Measurements from ENCODE around the gene ARMH3. TPM values are rescaled to one million over a fixed set of nuclear protein-coding genes. Genes with fewer than 3 reads are reported as not detected.
"Not testable (repeated sequence)": the region's sequence is repeated elsewhere in the genome, so short reads cannot be mapped to it uniquely, and the experiment has no call there.

ARMH3 gene
- total RNA-seq, 1 experiment from 2014 or later = 12.6 TPM

GRCh38 chr10:102064868-102065560 is 9.0 kb upstream of the ARMH3 start, which contains the start of gene HPS6:
HPS6 (plus strand) TSS chr10:102065349; CDS start chr10:102065475, 126 bp downstream.
- peaks cover 12% of the 10 kb centered on the region for H3K36me3 ChIP-seq
- peak within 1 kb of the TSS; percentile 71 for H3K4me3 ChIP-seq
- peak; percentile 94 for DNase-seq
- no peaks in the 10 kb centered on the region for H3K9me3 ChIP-seq
- no peaks in the 10 kb centered on the region for H3K27me3 ChIP-seq

GRCh38 chr10:102064503-102064867 is 8.5 kb upstream of the ARMH3 start:
- Histone ChIP-seq H3K4me3 (peak overlapping the region; percentile 71), H3K27me3 (no peaks in the 10 kb centered on the region), H3K36me3 (peaks cover 12% of the 10 kb centered on the region), H3K9me3 (no peaks in the 10 kb centered on the region)
- no peak for DNase-seq

GRCh38 chr10:102059987-102060386 is 4.0 kb upstream of the ARMH3 start:
- Histone ChIP-seq H3K27me3 (no peaks in the 10 kb centered on the region), H3K4me3 (no peak overlapping the region)
- DNase-seq = no peak

DNA sequence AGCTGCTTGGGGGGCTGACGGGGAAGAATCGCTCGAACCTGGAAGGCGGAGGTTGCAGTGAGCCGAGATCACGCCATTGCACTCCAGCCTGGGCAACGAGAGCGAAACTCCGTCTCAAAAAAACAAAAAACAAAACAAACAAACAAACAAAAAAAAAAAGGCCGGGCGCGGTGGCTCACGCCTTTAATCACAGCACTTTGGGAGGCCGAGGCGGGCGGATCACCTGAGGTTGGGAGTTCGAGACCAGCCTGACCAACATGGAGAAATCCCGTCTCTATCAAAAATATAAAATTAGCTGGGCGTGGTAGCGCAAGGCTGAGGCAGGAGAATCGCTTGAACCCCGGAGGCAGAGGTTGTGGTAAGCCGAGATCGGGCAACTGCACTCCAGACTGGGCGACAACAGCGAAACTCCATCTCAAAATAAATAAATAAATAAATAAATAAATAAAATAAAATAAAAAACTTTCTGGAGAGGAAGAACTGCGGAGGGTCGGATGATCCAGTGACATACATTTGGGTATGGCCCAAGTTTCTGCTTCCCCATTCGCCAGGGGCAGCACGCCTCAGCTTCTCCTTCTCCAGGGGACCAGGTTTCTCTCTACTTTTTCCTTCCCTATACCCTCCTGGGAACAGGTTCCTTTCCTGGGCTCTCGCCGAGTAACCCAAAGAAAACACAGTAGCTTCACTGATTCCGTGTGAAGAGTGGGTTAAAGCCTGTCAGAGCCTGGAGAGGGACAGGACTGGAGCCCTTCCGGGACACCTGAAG is 909 bp downstream of the ARMH3 start:
- H3K9me3 ChIP-seq, H3K36me3 ChIP-seq, H3K27me3 ChIP-seq, DNase-seq: not testable (repeated sequence)
- H3K4me3 ChIP-seq = peak overlapping the region; percentile 94

More at GRCh38 chr10:102059987-102060386, 4.0 kb upstream of the ARMH3 start:
- H3K36me3 ChIP-seq = 0 out of 2 replicates have a peak, but pooled peaks cover 3% of the 10 kb centered on the region
- H3K9me3 ChIP-seq = no peaks in the 10 kb centered on the region

DNA sequence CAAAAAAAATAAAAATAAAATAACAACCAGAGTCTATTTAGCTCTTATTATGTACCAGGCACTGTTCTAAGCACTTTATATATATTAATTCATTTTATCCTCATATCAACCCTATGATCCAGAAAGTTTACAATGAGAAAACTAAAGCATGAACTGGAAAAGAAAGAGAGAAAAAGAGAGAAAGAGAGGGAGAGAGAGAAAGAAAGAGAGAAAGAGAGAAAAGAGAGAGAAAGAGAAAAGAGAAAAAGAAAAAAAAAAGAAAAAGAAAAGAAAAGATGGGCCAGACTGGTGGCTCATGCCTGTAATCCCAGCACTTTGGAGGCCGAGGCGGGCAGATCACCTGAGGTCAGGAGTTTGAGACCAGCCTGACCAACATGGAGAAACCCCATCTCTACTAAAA is 9.9 kb downstream of the ARMH3 start:
- no peak for DNase-seq
- no peaks in the 10 kb centered on the region for H3K27me3 ChIP-seq
- no peaks in the 10 kb centered on the region for H3K36me3 ChIP-seq
- no peaks in the 10 kb centered on the region for H3K9me3 ChIP-seq
- H3K4me3 ChIP-seq = no peak overlapping the region

DNA sequence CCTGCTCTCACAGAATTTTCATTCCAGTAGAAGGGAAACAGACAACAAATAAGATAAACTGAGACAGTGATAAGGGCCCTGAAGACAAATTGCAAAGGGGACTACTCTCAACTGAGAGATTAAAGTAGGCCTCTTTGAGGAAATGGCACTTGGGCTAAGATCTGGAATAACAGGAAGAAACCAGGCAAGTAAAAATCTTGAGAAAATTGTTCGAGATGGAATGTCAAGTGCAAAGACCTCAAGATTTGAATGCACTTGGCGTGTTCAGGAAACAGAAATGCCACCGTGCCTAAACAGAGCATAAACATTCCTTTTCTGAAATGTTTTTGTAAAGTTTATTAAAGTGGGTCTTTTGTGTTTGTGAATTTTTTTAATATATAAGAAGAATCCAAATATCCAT is 10.7 kb downstream of the ARMH3 start:
- DNase-seq = no peak
- H3K9me3 ChIP-seq = no peaks in the 10 kb centered on the region

DNA sequence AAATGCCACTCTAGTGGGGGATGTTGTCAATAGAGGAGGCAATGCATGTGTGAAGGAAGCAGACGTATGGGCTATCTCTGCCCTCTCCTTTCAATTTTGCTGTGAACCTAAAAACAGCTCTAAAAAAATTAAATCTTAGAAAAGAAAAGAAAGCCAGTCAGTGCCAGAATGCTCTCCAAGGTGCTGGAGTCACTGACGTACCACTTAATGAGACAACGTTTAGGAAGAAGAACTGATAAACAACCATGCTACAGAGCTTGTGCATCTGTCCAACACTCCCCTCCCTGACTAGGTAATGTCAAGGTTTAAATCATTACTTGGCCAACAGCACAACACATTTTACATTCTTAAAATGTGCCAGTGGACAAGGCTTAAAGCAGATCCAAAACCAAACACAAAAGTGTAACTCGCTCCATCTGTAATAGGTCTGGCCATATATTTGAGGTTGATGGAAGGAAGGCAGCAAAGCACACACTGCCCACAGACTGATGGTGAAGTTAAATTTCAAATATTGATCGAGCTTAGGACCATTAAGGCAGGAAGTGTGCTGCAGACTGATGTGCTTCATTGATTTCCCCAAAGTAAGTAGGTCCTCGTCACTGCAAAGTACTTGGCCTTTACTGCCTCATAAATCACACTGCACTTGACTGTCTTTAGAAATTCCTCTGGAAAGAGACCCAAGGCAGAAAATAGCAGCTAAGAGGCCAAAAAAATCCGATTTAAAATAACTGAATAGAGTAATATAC is 15.5 kb downstream of the ARMH3 start:
- no peak overlapping the region for H3K4me3 ChIP-seq
- H3K27me3 ChIP-seq = no peaks in the 10 kb centered on the region
- peaks cover 8% of the 10 kb centered on the region for H3K36me3 ChIP-seq
- DNase-seq = no peak
- H3K9me3 ChIP-seq = no peaks in the 10 kb centered on the region

More for the DNA sequence above, 10.7 kb downstream of the ARMH3 start:
- Histone ChIP-seq H3K36me3 (no peaks in the 10 kb centered on the region), H3K27me3 (no peaks in the 10 kb centered on the region), H3K4me3 (no peak overlapping the region)

DNA sequence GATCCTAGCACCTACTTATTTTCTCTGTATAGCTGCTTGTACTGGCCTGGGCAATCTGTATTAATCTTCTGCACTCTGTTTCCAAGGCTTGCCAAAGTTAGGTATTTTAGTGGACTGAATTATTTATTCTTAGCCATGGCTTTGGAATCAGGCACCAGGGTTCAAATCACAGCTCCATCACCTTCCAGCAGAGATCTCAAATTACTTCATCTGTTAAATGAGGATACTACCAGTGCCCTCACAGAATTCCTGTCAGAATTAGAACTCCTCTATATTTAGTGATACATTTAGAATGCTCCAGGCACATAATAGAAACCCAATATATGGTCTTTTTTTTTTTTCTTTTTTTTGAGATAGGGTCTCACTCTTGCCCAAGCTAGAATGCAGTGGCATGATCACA is 17.6 kb downstream of the ARMH3 start:
- DNase-seq = no peak
- Histone ChIP-seq H3K27me3 (no peaks in the 10 kb centered on the region), H3K9me3 (no peaks in the 10 kb centered on the region), H3K4me3 (no peak overlapping the region), H3K36me3 (peaks cover 8% of the 10 kb centered on the region)

GRCh38 chr10:102035807-102036206 is 20.2 kb downstream of the ARMH3 start:
- not testable (repeated sequence) for DNase-seq, H3K9me3 ChIP-seq, H3K27me3 ChIP-seq, H3K4me3 ChIP-seq
- peaks cover 16% of the 10 kb centered on the region for H3K36me3 ChIP-seq

DNA sequence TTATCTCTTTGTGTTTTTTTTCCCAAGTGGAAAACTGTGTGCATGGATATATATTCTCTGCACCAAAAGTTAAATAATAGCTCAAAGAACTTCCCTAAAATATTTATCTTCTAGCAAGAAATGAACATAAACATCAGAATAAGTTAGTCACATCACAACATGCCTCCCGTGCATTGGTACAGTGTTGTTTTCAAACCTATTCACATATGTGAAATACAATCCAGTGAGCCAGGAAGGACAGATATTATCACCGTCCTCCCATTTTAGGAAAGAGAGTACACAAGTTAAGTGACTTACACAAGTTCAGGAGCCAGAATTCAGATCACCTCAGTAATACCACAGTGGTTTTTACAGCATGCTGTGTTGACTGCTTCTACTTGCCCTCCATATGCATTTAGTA is 22.2 kb downstream of the ARMH3 start:
- no peak for DNase-seq
- H3K9me3 ChIP-seq = no peaks in the 10 kb centered on the region

GRCh38 chr10:102027261-102027660 is 28.7 kb downstream of the ARMH3 start:
- no peaks in the 10 kb centered on the region for H3K27me3 ChIP-seq
- no peak overlapping the region for H3K4me3 ChIP-seq
- H3K9me3 ChIP-seq = no peaks in the 10 kb centered on the region
- no peak for DNase-seq
- H3K36me3 ChIP-seq = peaks cover 34% of the 10 kb centered on the region

More for the DNA sequence above, 22.2 kb downstream of the ARMH3 start:
- Histone ChIP-seq H3K27me3 (no peaks in the 10 kb centered on the region), H3K4me3 (no peak overlapping the region), H3K36me3 (peaks cover 19% of the 10 kb centered on the region)

- no peak overlapping the region for H3K4me3 ChIP-seq
- H3K36me3 ChIP-seq = peaks cover 32% of the 10 kb centered on the region
- H3K9me3 ChIP-seq = no peaks in the 10 kb centered on the region
- H3K27me3 ChIP-seq = no peaks in the 10 kb centered on the region
- no peak for DNase-seq
These were observed 31.2 kb downstream of the ARMH3 start for GRCh38 chr10:102024799-102025198.

DNA sequence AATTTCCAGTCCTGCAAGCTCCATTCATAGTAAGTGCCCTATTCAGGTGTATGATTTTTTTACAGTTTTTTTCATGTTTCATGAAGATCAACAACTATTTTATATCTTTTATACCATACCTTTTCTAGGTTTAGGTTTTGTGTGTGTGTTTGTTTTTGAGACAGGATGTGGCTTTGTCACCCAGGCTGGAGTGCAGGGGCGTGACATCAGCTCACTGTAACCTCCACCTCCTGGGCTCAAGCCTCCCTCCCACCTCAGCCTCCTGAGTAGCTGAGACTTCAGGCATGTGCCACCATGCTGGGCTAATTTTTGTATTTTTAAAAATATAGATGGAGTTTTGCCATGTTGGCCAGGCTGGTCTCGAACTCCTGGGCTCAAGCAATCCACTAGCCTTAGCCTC is 35.0 kb downstream of the ARMH3 start:
- no peaks in the 10 kb centered on the region for H3K27me3 ChIP-seq
- no peak overlapping the region for H3K4me3 ChIP-seq
- DNase-seq = no peak
- H3K9me3 ChIP-seq = no peaks in the 10 kb centered on the region
- H3K36me3 ChIP-seq = peaks cover 29% of the 10 kb centered on the region

- DNase-seq = no peak
These were observed 38.7 kb downstream of the ARMH3 start for GRCh38 chr10:102017295-102017694.

GRCh38 chr10:102016416-102016815 is 39.6 kb downstream of the ARMH3 start:
- Histone ChIP-seq H3K4me3 (no peak overlapping the region), H3K27me3 (no peaks in the 10 kb centered on the region), H3K9me3 (no peaks in the 10 kb centered on the region), H3K36me3 (peaks cover 23% of the 10 kb centered on the region)
- DNase-seq = no peak

More at GRCh38 chr10:102017295-102017694, 38.7 kb downstream of the ARMH3 start:
- H3K27me3 ChIP-seq = no peaks in the 10 kb centered on the region
- no peak overlapping the region for H3K4me3 ChIP-seq
- no peaks in the 10 kb centered on the region for H3K9me3 ChIP-seq
- H3K36me3 ChIP-seq = peaks cover 27% of the 10 kb centered on the region

- H3K9me3 ChIP-seq = no peaks in the 10 kb centered on the region
- no peaks in the 10 kb centered on the region for H3K27me3 ChIP-seq
- H3K4me3 ChIP-seq = no peak overlapping the region
- no peak for DNase-seq
- peaks cover 35% of the 10 kb centered on the region for H3K36me3 ChIP-seq
These were observed 45.0 kb downstream of the ARMH3 start for GRCh38 chr10:102010961-102011360.

GRCh38 chr10:102009801-102010425 is 46.1 kb downstream of the ARMH3 start:
- peaks cover 36% of the 10 kb centered on the region for H3K36me3 ChIP-seq
- peak; percentile 57 for DNase-seq
- H3K9me3 ChIP-seq = no peaks in the 10 kb centered on the region
- H3K4me3 ChIP-seq = no peak overlapping the region
- no peaks in the 10 kb centered on the region for H3K27me3 ChIP-seq
